ENCODE measurements around the gene GYPE.
"Not testable (repeated sequence)": the region's sequence is repeated elsewhere in the genome, so short reads cannot be mapped to it uniquely, and the experiment has no call there.

The GYPE gene

DNA sequence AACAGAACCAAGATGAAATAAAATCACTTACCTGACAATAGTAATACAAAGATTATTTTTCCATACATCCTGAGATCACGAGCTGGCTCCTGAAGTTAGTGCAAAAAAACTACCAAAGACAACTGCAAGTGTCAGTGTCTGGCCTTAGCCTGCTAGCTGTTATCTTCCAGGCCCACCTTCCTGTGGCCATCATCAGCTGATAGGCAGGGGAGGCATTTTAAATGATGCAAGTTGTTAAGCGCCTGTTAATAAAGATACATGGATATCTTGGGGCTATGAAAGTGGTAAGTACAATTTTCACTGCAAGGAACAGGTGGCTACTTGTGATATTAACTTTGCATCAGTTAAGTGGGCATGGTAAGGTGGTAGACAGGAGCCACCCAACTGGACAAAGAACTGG, at the start of gene GYPE:
Gene GYPE, minus strand, starts transcription at position 120 of the 400 bp plus-strand sequence. Its CDS starts 52 bp downstream, at position 68.
- not testable (repeated sequence) for DNase-seq

DNA sequence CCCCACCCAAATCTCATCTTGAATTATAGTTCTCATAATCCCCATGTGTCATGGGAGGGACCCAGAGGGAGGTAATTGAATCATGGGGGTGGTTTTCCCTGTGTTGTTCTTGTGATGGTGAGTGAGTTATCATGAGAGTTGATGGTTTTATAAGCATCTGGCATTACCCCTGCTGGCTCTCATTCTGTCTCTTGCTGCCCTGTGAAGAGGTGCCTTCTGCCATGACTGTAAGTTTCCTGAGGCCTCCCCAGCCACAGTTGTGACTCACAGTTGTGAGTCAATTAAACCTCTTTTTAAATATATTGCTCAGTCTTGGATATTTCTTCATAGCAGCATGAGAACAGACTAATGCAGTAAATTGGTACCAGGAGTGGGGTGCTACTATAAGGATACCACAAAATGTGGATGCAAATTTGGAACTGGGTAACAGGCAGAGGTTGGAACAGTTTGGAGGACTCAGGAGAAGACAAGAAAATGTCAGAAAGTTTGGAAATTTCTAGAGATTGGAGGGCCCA, 46.2 kb upstream of the GYPE start:
- DNase-seq: not testable (repeated sequence)

DNA sequence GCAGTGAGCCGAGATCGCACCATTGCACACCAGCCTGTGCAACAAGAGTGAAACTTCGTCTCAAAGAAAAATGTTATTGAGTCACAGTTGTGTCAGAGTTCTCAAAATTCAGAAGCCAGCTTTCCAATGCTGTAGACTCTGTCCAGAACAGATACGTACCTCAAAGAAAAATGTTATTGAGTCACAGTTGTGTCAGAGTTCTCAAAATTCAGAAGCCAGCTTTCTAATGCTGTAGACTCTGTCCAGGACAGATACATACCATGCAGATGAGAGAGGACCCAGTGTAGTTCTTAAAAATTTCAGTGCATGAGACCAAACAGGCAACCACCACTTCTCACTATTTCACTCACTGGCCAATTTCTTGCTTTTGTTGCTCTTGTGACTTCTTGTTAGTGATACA, 45.6 kb upstream of the GYPE start:
- not testable (repeated sequence) for DNase-seq

DNA sequence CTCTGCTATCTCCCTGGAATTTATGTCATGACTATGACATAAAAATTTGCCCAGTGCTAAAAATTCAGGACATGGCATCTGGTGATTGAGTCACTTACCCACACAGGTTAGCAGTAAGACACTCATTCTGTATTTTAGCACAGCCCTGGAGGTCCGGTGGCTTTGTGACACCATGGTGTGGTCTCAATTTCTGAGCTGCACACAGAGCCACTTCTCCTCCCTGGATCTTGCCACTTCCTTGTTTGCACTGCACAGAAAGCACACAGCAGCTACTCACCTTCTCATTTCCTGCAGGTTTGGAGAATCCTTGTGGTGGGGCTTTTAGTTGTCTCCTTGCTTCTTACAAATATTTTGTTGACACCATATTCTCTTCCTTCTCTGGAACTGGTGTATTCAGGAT, 44.8 kb upstream of the GYPE start:
- DNase-seq: not testable (repeated sequence)

DNA sequence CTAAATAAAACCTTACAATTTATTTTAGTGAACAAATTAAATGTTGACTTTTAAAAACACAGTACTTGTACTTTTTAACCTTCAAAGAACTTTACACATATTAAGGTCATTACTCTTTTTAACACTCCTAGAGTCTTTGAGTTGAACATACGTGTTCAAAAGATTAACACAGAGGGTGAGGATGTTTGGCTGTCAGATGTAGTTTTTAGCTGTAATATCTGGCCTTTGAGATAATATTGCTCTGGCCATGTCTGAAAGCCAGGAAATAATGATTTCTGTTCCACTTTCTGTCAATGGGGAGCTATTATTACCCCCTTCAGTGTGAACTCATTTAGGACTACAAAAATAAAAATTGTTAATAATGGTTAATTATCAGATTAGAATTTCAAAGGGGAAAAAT, 42.1 kb upstream of the GYPE start:
- DNase-seq: not testable (repeated sequence)

DNA sequence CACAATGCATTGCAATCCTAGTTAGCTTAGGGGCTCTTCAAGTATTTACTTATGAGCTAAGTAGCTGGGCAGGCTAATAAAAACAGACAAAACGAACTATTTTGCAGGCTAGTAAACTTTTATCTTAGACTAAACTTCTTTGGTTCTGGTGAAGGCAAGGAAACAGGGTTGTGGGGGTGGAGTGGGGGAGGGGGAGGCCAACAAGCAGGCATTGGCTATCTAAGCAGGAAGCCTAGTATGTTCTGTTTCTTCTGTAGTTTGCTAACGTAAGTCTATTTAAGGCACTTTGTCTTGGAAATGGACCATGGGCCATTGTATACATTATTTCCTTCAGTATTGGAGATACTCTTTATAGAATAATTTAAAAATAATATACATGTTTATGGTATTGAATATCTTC, 35.3 kb upstream of the GYPE start:
- not testable (repeated sequence) for DNase-seq

DNA sequence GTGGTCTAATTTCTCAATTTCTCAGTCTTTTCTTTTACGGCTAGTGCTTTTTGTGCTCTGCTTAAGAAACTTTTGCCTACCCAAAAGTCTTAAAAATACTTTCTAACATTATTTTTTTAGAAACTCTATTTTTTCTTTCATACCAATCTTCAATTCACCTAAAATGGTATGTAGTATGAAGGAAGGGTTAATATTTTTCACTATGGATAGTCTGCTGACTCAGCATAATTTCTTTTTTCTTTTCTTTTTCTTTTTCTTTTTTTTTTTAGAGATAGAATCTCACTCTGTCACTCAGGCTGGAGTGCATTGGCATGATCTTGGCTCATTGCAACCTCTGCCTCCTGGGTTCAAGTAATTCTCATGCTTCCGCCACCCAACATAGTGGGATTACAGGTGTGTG, 34.2 kb upstream of the GYPE start:
- no peak for DNase-seq

DNA sequence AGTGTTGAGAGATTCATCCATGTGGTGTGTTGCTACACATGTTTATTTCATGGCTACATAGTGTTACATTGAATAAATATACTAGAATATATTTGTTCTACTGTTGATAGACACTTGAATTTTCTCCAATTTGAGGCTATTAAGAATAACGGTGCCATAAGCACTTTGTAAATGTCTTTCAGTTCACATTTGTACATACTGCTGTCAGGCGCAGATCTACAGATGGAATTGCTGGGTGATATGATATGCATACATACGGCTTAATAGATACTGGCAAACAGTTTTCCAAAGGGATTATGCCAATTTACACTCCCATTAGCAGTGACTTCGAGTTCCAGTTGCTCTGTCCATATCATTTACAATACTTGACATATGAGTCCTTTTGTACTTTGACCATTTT, 33.5 kb upstream of the GYPE start:
- peak in 1 of 2 experiments; percentile 1 for DNase-seq

DNA sequence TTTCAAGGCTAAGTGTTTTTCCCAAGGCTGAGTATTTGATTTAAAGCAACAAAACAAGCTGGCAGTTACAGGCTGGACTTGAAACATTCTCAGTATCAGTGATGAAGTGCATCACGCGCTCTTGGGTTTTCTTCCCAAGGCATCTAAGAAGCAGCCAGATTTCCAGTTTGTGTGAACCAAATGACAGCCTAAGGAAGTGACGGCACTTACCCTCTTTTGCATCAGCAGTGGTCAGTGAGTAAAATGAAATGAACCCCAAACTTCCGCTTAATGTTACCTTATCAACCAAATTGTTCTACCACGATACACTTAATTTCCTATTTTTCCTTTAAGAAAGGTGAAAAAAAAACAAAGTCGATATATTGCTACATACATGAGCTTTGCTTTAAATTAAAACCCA, 15.8 kb upstream of the GYPE start:
- no peak for DNase-seq

DNA sequence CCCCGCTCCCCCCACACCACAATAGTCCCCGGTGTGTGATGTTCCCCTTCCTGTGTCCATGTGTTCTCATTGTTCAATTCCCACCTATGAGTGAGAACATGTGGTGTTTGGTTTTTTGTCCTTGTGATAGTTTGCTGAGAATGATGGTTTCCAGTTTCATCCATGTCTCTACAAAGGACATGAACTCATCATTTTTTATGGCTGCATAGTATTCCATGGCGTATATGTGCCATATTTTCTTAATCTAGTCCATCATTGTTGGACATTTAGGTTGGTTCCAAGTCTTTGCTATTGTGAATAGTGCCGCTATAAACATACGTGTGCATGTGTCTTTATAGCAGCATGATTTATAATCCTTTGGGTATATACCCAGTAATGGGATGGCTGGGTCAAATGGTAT, 11.1 kb upstream of the GYPE start:
- DNase-seq: not testable (repeated sequence)

DNA sequence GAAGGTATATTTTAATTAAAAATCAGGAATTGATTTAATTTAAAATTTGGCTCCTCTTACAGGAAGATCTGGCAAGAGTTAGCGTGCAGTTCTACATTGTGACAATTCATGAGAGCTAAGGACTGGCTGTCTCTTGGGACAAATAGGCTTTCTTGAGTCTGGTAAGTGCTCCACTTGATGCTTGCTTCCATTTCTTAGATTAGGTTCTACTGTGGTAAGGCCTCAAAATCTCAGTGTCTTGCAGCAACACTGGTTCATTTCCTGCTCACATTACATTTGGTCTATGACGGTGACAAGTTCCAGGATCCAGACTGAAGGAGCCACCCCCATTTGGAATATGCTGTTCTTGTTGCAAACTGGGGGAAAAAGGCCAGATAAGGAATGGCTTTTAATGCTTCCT, 7.1 kb upstream of the GYPE start:
- not testable (repeated sequence) for DNase-seq

DNA sequence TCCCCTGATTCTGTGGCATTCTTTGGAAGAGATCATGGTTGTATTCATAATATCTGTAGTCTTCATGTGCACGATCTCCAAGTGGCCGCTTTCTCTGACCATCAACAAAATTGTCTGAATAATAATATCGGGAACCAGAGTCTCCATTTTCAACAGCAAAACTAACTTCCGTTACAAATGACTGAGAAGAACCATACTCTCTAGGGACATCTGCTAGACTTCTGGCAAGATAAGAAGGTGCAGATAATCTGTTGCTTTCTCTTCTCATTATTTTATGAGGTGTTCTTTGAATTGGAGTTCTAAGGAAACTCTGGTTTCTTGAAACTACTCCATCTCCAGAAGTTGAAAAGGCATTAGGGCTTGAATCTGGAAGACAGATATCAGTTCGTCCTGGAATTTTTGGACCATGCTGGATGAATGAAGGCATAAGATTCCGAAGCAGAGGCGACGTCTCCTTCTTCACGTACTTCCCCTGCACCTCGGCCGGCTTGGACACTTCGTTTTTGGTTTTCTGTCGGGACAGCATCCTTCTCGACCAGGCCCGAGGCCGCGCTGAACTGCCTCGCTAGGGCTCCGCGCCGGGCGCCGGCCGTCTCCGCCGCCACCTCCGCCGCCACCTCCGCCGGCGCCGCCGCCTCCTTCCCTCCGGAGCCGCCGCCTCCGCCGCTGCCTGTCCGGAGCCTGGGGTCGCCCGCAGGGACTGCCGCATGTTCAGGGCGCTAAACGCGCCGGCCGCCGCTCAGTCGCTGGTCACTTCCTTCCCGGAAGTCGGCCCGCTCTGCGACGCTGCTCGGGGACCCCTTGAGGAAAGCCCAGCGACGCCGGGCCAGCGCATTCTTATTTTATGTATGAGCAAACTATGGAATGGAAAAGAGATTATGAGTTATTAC, 6.4 kb upstream of the GYPE start:
- DNase-seq: peak in 1 of 2 experiments; percentile 1

DNA sequence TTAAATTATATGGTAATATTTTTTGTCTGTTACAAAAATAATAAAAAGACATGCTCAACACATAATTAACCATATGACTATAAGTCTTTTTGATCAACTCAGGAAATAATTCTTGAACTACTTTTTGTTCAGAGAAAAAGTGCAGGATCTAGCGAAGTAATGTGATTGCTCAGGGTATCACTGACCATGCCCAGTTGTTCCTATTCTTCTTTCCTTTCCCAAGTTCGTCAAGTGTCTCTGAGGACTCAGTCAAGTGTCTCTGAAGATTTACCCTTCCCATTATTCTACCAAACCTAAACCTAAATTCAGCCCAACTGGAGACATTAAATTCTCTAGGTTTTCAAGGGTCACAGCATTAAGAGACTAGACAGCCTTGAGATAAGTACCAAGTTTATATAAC, 5.5 kb upstream of the GYPE start:
- DNase-seq: not testable (repeated sequence)

DNA sequence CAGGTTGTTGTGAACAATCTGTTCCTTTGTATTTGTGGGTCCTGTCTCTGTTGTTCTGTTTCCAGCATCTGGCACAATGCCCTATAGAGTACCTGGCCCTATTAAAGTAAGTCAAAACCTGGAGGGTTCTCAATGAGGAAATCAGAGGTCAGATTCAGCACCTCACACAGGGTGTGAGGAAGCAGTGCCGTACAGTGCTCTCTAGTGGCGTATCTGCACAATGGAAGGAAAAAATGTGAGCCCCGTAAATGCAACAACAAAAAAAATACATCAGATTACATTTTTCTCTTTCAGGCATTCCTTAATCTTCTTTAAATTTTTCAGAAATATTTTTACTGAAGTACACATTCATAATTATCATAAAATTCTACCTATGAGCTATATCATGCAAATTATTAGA, 2.5 kb upstream of the GYPE start:
- peak in 1 of 2 experiments; percentile 0 for DNase-seq

DNA sequence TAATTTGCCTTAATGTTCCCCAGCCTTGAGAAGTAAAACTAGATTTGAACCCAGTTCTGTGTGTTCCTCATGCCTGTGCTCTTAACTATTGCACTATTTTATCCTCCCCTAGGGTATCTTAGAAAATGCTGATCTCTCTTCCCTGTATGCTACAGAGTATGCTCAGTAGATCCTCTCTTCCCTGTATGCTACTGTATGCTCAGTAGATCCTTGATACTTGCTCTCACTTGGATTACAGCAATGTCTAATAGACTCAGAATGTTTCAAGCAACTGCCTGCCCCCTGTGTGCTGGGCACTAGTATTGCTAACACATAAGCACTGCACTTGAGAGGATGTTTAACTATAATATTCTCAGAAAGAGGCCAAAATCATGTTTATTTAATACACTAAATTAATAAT, 928 bp downstream of the GYPE start:
- DNase-seq: not testable (repeated sequence)

DNA sequence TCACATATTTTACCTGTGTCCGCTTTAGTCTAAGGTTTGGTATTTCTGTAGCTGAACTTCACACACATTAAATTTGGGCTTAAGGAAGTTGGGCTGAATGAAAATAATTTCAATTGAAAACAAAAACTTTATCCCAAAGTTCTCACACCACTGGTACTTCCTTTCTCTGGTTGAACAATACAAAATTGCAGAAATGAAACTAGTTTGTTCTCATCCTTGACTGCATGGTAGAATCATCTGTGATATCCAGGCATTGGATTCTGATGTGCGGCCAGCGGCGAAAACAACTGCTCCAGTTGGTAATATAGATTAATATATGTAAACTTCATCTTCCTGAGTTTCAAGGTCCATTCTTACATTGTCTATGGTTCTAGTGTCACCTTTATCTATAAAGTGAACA, 15.0 kb downstream of the GYPE start:
- DNase-seq: not testable (repeated sequence)

DNA sequence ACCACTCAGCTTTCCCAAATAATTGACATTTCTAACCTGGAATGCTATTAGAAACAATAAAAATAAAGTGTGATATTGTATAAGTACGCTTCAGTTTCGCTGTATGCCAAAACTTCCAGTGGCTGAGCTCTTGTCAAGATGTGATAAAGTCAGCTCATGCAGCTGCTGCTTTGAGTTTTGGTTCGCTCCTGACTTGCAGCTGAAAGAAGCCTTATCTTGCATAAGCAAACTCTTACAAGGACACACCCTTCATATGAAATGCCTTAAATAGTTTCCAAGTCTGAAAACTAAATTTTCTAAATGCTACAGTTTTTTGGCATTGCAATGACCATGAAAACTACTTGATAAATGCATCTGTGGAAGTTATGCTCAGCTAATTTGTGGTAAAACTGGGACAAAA, 17.2 kb downstream of the GYPE start:
- DNase-seq: not testable (repeated sequence)

DNA sequence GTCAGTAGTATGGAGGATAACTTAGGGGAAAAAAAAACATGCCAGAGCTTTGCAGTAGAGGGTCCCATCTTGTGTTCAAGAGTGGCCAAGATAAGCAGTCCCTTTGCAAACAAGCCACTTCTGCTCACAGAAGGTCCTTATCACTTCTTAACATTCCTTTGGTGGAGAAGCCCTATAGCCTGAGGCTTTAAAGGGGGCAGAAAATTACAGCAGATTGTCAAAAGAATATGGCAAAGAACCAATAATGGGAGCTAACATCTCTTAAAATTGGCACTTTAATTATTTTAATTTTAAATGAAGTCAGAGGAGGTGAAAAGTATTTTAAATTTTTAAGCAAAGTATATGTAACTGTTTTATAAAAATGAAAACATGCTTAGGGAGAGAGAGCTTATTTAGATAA, 20.4 kb downstream of the GYPE start:
- not testable (repeated sequence) for DNase-seq

DNA sequence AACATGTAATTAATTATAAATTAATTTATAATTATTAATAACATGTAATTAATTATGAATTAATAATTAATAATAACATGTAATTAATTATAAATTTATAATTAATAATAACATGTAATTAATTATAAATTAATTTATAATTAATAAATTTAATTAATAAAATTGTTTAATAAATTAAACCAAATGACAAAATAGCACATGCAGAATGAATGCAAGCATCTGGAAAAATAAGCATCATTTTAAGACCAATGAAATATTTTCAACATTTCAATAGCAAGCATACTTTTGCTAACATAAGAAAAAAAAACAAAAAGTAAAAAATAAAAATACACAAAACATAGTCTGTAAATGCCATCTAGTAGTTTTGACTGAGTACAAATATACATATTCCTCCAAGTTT, 21.8 kb downstream of the GYPE start:
- no peak for DNase-seq

DNA sequence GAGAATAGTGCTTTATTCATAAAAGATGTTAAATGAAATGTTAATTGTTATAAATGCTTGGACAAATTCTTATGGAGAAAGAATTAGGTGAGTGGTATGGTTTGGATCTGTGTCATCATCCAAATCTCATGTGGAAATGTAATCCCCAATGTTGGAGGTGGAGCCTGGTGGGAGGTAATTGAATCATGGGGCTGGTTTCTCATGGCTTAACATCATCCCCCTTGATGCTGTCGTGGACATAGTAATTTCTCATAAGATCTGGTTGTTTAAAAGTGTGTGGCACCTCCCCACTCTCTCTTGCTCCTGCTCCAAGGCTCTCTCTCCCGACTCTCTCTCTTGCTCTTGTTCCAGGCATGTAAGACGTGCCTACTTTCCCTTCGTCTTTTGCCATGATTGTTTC, 22.5 kb downstream of the GYPE start:
- no peak for DNase-seq

DNA sequence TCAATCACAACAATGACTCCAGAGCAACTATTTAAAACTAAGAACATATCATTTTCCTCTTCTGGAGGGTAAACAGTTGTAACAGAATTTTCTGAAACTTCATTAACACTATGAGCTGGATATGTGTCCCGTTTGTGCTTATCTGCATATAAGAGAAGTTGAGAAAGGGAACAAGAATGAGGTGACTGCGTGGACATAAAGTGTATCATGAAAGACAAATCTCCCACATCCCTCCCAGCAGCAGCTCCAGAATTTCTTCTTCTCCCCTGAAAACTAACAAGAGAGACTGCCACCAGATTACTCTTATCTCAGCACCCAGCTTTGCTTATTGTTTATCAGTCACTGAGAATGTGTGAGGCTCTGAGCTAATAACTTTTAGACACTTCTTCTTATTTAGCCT, 25.8 kb downstream of the GYPE start:
- DNase-seq: not testable (repeated sequence)

DNA sequence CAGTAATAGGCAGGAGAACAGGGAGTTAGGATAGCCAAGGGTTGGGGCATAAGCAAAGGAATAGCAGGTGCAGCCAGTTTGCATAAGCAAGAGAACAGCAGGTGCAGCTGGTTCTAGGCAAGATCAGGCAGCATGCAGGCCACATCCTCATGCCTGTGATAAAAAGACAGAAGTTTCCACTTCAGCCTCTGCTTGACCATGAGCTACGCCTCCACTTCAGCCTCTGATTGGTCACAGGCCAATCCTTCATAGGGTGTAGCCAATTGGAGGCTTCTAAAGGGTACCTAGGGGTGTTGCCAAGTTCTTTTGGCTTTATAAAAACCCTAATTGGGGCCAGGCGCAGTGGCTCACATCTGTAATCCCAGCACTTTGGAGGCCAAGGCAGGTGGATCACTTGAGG, 30.0 kb downstream of the GYPE start:
- not testable (repeated sequence) for DNase-seq

DNA sequence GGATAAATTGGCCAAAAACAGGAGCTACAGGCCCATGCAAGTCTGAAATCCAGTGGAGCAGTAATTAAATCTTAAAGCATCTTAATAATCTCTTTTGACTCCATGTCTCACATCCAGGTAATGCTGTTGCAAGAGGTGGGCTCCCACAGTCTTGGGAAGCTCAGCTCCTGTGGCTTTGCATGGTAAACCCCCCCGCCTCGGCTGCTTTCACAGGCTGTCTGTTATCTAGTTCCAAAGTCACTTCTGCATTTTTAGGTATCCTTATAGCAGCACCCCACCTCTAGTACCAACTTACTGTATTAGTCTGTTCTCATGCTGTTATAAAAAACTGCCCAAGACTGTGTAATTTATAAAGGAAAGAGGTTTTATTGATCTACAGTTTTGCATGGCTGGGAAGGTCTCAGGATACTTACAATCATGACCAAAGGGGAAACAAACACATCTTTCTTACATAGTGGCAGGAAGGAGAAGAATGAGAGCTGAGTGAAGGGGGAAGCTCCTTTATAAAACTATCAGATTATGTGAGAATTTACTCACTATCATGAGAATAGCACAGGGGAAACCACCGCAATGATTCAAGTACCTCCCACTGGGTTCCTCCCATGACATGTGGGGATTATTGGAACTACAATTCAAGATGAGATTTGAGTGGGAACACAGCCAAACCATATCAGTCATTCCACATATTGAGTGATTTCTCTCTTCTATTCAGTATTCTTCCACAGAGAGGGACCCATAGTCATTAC, 34.7 kb downstream of the GYPE start:
- DNase-seq: not testable (repeated sequence)

DNA sequence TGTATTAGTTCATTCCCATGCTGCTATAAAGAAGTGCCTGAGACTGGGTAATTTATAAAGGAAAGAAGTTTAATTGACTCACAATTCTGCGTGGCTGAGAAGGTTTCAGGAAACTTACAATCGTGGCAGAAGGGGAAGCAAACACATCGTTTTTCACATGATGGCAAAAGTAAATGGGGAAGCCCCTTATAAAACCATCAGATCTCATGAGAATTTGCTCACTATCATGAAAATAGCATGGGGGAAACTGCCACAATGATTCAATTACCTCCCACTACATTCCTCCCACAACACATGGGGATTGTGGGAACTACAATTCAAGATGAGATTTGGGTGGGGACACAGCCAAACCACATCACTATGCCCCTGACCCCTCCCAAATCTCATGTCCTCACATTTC, 35.4 kb downstream of the GYPE start:
- not testable (repeated sequence) for DNase-seq

All from NCI-H1930 (cell line).